ENCODE measurements around the gene IFT43. TPM values are rescaled to one million over a fixed set of nuclear protein-coding genes. Genes with fewer than 3 reads are reported as not detected.

Gene IFT43
- total RNA-seq, 1 experiment from 2014 or later, result 18.6 TPM

DNA sequence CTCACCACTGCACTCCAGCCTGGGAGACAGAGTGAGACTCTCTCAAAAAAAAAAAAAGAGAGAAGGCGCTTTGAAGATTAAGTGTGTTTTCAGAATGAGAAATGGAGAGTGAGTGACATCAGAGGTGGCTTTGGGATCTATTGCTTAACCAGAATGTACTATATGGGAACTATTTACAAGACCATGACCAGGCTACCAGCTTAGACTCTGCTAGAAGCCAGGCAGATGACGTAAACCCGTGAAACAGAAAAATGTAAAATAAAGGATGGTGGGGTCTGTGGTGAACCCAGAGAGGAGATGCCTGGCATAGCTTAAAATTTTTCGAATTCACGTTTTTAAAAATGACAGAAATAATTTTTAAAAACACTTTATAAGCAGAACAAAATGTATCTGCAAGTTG, 82.0 kb downstream of the IFT43 start:
- no CpG with 5 or more reads among the region's 5 CpGs for WGBS (ENCODE audit: extremely low coverage, insufficient read length, low lambda C conversion rate)
- no peak overlapping the region for H2AFZ ChIP-seq (ENCODE audit: low read length)
- no peaks in the 10 kb centered on the region for H3K79me2 ChIP-seq (ENCODE audit: insufficient read depth, low read length)
- no peaks in the 10 kb centered on the region for H3K23me2 ChIP-seq (ENCODE audit: insufficient read length, low read depth, low read length, poor library complexity, severe bottlenecking)
- no peak overlapping the region for H3K9ac ChIP-seq (ENCODE audit: extremely low read depth, insufficient read length, low read length)
- H4K20me1 ChIP-seq (ENCODE audit: control insufficient read depth, insufficient read depth, insufficient read length), result no peaks in the 10 kb centered on the region
- H3T11ph ChIP-seq (ENCODE audit: low read length), result no peak overlapping the region
- Mint-ChIP-seq H3K4me1 (no peaks in the 10 kb centered on the region), H3K27me3 (ENCODE audit: low read depth) (no peaks in the 10 kb centered on the region; the same call in 1 of the 2 replicates), H3K36me3 (ENCODE audit: insufficient read depth in 1 of 3, low read depth in 3 of 3) (peaks cover 20 to 36% (median 32%) of the 10 kb centered on the region in 3 experiments), H3K27ac (no peak overlapping the region), H3K9me3 (peaks cover 7 to 9% of the 10 kb centered on the region in 2 experiments), H3K4me3 (no peak overlapping the region)
- no peak for DNase-seq
- no peak overlapping the region for H3K4me2 ChIP-seq (ENCODE audit: insufficient read depth, insufficient read length, low read length)
- H3K18ac ChIP-seq (ENCODE audit: insufficient read length, low read depth, low read length), result no peak overlapping the region
- no peak overlapping the region for H3K27ac ChIP-seq (ENCODE audit: insufficient read length, low read depth, low read length)
- TF ChIP-seq, protein P1, sequence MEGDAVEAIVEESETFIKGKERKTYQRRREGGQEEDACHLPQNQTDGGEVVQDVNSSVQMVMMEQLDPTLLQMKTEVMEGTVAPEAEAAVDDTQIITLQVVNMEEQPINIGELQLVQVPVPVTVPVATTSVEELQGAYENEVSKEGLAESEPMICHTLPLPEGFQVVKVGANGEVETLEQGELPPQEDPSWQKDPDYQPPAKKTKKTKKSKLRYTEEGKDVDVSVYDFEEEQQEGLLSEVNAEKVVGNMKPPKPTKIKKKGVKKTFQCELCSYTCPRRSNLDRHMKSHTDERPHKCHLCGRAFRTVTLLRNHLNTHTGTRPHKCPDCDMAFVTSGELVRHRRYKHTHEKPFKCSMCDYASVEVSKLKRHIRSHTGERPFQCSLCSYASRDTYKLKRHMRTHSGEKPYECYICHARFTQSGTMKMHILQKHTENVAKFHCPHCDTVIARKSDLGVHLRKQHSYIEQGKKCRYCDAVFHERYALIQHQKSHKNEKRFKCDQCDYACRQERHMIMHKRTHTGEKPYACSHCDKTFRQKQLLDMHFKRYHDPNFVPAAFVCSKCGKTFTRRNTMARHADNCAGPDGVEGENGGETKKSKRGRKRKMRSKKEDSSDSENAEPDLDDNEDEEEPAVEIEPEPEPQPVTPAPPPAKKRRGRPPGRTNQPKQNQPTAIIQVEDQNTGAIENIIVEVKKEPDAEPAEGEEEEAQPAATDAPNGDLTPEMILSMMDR (conservative IDR thresholded peaks at IDR 0.05), result no peak
- no peak overlapping the region for H3K14ac ChIP-seq (ENCODE audit: insufficient read depth, low read length)
- no peak overlapping the region for H4K91ac ChIP-seq (ENCODE audit: insufficient read length, low read depth, low read length)
- H4K8ac ChIP-seq (replicated peaks; ENCODE audit: insufficient read length, low read depth, low read length), result no peak overlapping the region
- no peak overlapping the region for H4K5ac ChIP-seq (ENCODE audit: insufficient read length, low read depth, low read length)
- no peak overlapping the region for H2BK120ac ChIP-seq (ENCODE audit: low read depth, low read length, poor library complexity, severe bottlenecking)
- H2BK15ac ChIP-seq (ENCODE audit: low read depth, low read length), result no peak overlapping the region
- no peak overlapping the region for H3K4ac ChIP-seq (ENCODE audit: low read depth, low read length)
- no peak overlapping the region for H3K23ac ChIP-seq (ENCODE audit: insufficient read length, low read depth, low read length)
- no peaks in the 10 kb centered on the region for H3K9me3 ChIP-seq (ENCODE audit: control insufficient read depth, low read depth, low read length)
- H2BK12ac ChIP-seq (ENCODE audit: insufficient read length, low read depth, low read length), result no peak overlapping the region
- H2AK5ac ChIP-seq (ENCODE audit: insufficient read length, low read length), result no peak overlapping the region
- H3K4me1 ChIP-seq (ENCODE audit: insufficient read depth, low read length), result no peaks in the 10 kb centered on the region
- H3K56ac ChIP-seq (ENCODE audit: insufficient read length, low read depth, low read length), result no peak overlapping the region
- H3K27me3 ChIP-seq (ENCODE audit: insufficient read depth, low read length), result no peaks in the 10 kb centered on the region
- no peak overlapping the region for H2BK20ac ChIP-seq (ENCODE audit: low read depth, low read length, poor library complexity, severe bottlenecking)
- no peak overlapping the region for H2BK5ac ChIP-seq (ENCODE audit: insufficient read length, low read length)
- no peaks in the 10 kb centered on the region for H3K79me1 ChIP-seq (ENCODE audit: insufficient read depth, low read depth, low read length, poor library complexity, severe bottlenecking)
